ENCODE results near the gene UCK2. TPM values are rescaled to one million over a fixed set of nuclear protein-coding genes. Genes with fewer than 3 reads are reported as not detected.

The UCK2 gene
- total RNA-seq, 1 donor from 2014 or later, result 36.9 TPM

DNA sequence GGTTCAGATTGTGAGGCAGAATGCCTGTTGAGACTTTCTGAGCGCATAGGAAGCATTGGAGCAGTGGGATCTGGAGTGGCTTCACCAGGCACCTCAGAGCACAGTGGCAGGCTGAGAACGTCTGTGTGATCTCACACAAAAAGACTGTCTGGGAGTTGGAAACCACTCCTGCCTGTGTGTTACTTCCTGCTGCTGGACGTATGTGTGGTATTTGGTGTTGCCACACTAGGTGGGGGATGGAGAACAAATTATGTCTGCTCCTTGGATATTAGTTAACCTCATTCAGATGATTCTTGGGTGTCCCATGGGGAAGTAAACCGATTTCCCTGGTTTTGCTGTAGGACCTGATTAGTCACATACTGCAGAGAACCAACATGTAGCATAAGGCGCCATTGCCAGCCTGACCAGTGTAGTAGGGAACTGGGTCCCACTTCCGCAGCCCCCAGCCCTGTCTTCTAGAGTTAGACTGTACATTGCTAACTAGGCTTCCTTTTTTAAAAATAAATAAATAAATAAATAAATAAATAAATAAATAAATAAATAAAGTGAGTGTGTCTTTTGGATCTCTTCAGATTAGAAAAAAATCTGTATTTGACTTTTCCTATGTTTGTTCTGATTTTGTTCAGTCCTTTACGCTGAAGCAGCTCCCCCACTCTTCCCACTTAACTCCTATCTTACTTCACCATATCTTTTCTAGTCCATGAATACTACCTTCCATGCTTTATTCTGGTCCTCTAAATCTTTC lies 26.9 kb downstream of the UCK2 start:
- intact Hi-C loops (cut with micrococcal nuclease), result loop anchor here (5.0 kb wide), 1 partner anchor 33 kb away; no protein-coding TSS in a partner anchor

GRCh38 chr1:165855010-165855838 lies 27.8 kb downstream of the UCK2 start:
- intact Hi-C loops (cut with micrococcal nuclease), result no loop called here

- intact Hi-C loops (cut with micrococcal nuclease), result no loop called here
Measured at GRCh38 chr1:165856021-165856420, 28.6 kb downstream of the UCK2 start.

GRCh38 chr1:165856606-165857005 lies 29.2 kb downstream of the UCK2 start:
- intact Hi-C loops (cut with micrococcal nuclease), result no loop called here

GRCh38 chr1:165857046-165857801 lies 29.8 kb downstream of the UCK2 start:
- intact Hi-C loops (cut with micrococcal nuclease), result no loop called here

DNA sequence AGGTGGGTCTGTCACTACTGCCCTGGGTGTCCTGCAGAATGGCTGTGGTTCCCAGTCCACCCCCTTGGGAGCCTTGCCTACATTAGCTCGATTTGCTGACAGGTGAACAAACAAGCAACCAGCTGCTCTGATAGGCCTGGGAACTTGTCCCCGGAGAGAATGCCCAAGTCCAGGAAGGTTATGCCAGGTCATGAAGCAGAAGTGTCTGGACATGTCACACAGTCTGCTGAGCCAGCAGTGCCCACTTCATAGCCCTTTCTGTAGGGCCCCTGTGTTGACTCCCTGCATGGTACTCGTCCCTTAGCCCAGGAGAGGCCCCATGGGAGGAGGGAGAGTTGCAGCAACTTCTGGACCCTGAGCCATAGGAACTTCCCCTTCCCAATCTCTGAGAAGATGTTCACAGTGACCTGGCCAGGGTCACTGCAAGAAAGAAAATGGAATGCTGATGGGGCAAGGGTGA lies 31.0 kb downstream of the UCK2 start:
- intact Hi-C loops (cut with micrococcal nuclease), result no loop called here

- intact Hi-C loops (cut with micrococcal nuclease), result no loop called here
Measured at GRCh38 chr1:165858967-165859845, 31.8 kb downstream of the UCK2 start.

GRCh38 chr1:165860065-165860464 lies 32.7 kb downstream of the UCK2 start:
- intact Hi-C loops (cut with micrococcal nuclease), result no loop called here

DNA sequence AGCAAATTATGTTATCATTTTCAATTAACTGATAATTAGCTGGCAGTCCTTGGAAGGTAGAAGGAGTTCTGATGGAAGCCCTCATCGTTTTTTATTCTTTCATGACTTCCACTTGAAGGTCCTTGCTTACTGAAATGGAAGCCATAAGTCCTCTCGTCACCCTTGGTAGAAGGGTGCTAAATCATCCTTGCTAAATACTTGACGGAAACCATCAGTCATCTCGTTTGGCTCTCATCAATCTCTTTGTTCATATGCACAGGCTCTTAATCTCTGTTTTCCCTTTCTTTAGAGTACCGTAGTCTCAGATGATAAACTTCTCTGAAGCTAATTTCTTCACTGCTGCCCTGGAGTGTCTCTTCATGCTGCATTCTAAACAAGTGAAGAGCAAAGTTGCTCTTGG lies 34.5 kb downstream of the UCK2 start:
- intact Hi-C loops (cut with micrococcal nuclease), result no loop called here

GRCh38 chr1:165862448-165862847 lies 35.0 kb downstream of the UCK2 start:
- intact Hi-C loops (cut with micrococcal nuclease), result no loop called here

DNA sequence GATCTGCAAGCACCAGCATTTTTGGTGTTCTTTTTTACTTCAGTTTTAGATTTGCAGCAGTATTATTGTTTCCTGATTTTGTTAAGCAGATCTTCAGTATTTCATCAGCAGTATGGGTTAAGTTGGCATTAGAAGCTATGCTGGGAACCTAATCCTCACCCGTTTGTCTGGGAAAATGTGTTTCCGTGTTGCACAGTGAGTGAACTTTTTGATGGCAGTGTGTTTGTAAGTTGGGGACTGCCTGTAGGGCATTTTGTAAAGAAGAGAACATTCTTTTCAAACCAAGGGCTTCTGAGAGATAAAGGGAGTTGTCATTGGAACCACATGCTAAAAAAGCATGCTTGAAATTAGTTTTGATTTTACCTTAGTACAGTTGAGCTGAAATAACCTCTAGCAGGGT lies 35.9 kb downstream of the UCK2 start:
- intact Hi-C loops (cut with micrococcal nuclease), result no loop called here

DNA sequence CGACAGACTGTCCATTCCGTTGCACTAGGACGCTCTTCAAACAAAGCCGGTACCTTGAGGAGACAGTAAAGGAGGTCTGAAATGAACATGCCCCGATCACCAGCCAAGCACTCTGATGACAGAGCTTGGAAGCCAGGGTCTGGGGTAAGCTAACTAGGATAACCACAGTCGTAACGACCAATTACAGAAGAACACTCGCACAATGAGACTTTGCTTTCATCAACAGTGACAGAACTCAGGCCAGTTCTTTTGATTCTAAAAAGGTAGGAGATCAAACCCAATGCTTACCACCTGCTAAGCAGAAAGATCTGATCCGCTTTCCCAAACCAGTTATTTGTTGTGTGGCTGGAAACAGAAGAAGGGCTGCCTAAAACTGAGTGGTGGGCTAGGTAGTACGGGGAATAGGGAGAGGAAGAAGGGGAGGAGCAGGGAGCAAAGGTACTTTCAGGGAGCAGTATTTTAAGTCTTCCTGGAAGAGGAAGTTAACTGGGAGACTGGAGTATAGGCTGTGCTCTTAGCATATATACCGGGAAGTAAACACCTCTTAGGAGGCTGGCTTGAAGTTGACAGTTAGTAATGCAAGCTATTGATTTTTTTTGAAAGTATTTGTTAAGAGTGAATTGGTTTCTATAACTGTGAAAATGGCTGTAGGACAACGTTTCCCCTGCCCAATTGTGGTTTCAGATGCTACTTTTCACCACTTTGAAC lies 38.4 kb downstream of the UCK2 start:
- intact Hi-C loops (cut with micrococcal nuclease), result no loop called here

- intact Hi-C loops (cut with micrococcal nuclease), result no loop called here
Measured at GRCh38 chr1:165869343-165869742, 41.9 kb downstream of the UCK2 start.

DNA sequence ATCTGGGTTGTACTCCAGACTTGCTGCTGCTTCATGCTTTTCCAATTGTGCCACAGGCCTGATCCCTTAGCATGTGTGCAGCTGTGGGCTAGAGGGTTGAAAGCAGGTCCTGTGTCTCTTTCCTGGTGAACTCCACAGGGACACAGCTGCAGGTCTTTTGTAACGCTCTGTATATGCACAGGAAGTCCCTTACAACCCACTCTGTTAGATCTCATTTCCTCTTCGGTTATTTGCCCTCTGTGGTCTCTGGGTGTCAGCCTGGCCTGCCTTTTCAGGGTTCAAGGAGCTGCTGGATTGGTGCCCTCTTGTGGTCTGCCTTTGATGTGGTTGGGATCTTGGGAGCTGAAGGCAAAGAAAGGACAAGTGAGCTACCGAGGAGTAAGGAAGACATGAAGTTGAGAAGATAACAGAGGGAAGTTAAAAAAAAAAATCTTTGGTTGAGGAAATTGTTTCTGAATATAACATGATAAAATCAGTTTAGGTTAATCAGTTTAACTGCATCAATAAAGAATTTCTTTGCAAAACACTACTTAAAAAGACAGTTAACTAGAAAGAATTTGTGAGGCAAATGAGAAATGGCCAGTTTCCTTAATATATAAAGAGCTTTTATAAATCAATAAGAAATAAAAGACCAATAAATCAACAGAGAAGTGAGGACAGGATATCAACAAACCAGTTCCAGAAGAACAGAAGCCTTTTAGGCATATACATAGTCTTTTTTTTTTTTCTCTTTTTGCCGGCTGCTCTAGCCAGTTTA lies 44.1 kb downstream of the UCK2 start:
- intact Hi-C loops (cut with micrococcal nuclease), result loop anchor here (1.0 kb wide), 2 partner anchors 43 to 102 kb away; no protein-coding TSS in a partner anchor

DNA sequence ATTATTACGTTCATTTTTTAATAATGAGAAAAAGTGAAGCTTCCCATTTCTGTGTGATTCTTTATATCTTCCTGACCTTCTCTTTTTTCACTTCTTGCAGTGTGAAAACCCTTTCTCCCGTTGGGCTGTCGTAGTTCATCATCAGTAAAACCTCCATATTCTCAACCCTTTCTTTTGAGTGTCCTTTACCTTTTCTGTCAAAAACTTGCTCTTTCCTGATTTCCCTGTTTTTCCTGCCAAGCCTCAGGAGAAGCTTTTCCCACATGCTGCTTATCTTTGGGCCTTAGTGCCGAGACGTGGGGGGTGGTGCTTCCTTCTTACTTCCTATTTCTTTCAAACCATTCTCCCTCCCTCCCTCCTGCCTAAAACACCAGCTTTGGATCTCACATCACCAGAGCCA lies 46.1 kb downstream of the UCK2 start:
- intact Hi-C loops (cut with micrococcal nuclease), result no loop called here

DNA sequence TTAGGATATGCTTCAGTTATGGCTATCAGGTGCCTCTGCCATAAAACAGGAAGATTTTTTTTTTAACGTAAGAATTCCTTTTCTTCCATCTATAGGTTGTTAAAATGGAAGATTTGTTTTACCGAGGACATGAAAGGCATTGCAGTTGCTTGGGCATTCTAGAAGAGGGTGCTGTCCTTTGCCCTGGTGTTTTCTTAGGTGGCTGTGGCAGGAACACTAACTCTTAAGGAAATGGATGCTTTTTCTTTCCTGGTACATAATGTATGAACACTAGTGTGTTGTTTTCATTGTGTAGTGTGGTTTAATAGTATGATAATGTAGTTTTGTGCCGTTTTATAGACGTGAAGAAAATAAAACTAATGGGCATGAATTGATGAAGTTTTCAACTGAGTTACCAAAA lies 47.2 kb downstream of the UCK2 start:
- intact Hi-C loops (cut with micrococcal nuclease), result no loop called here

DNA sequence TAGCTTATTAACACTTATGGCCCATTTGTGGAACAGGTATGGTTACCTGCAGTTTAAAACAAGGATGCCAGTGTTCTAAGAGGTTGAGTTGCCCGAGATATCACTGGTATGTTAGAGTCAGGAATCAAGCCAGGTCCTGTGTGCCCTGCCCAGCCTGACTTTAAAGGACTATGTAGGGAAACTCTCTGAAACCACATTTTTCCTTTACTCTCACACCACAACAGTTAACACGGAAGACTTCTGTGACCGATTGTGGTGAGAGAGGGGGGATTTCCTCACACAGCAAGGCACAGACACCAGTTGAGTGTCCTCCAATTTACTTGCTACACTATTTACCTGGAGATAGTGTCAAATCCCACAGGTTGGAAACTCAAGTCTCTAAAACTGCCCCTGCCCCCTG lies 47.8 kb downstream of the UCK2 start:
- intact Hi-C loops (cut with micrococcal nuclease), result no loop called here

- intact Hi-C loops (cut with micrococcal nuclease), result no loop called here
Measured at GRCh38 chr1:165875604-165876003, 48.2 kb downstream of the UCK2 start.

GRCh38 chr1:165876121-165876520 lies 48.7 kb downstream of the UCK2 start:
- intact Hi-C loops (cut with micrococcal nuclease), result no loop called here

All from T-helper 1 cell treated with Interleukin-12 subunit alpha and Interleukin-12 subunit beta and Interleukin-4 antibody, amounts not matched to agents 30 ng/mL and 1 ng/mL, for 36 hours (primary cell).